ENCODE results near the gene TSPO. TPM values are rescaled to one million over a fixed set of nuclear protein-coding genes. Genes with fewer than 3 reads are reported as not detected.
A peak's percentile ranks its signal among the peaks of the same experiment; 100 is the strongest.

The TSPO gene
- total RNA-seq, 1 experiment from 2014 or later, result 243 TPM

- POLR2A ChIA-PET (ENCODE audit: unreplicated experiment), result no interaction called here
- peak in 1 of 2 experiments; percentile 13 for DNase-seq
- H3K4me2 ChIP-seq, result no peak overlapping the region
Observed at GRCh38 chr22:43168471-43169309, 17.3 kb downstream of the TSPO start.

GRCh38 chr22:43169310-43170130 is 18.2 kb downstream of the TSPO start:
- no peaks in the 10 kb centered on the region for H3K9me2 ChIP-seq (ENCODE audit: insufficient read depth)
- H3K79me2 ChIP-seq (ENCODE audit: low read depth), result no peaks in the 10 kb centered on the region
- no peak overlapping the region for H3K4me2 ChIP-seq
- H2AFZ ChIP-seq, result no peak overlapping the region
- no peak overlapping the region for H3K4me3 ChIP-seq
- CTCF ChIA-PET, result no interaction called here
- DNase-seq, result peak in 1 of 2 experiments; percentile 18
- H4K20me1 ChIP-seq (ENCODE audit: insufficient read depth), result 0 out of 2 replicates have a peak, but pooled peaks cover 13% of the 10 kb centered on the region
- no peaks in the 10 kb centered on the region for H3K9me3 ChIP-seq (ENCODE audit: insufficient read depth, low read depth)
- intact Hi-C loops (cut with micrococcal nuclease; ENCODE audit: unreplicated experiment), result no loop called here
- H3K4me1 ChIP-seq (replicated peaks; ENCODE audit: insufficient read depth), result peaks cover 11% of the 10 kb centered on the region
- TF ChIP-seq EZH2 (IDR thresholded peaks at IDR 0.05; ENCODE audit: low read depth) (no peak), CTCF (conservative IDR thresholded peaks at IDR 0.05) (no peak)
- BruUV-seq (replicated peaks), result no TSS peak
- no peaks in the 10 kb centered on the region for H3K27me3 ChIP-seq (ENCODE audit: insufficient read depth, low read depth)
- POLR2A ChIA-PET (ENCODE audit: unreplicated experiment), result no interaction called here
- H3K27ac ChIP-seq, result no peak overlapping the region
- peaks cover 21% of the 10 kb centered on the region; the same call in 1 of the 2 replicates for H3F3A ChIP-seq (ENCODE audit: insufficient read depth, low read depth)
- peaks cover 30% of the 10 kb centered on the region for H3K36me3 ChIP-seq (ENCODE audit: low read depth)

More at GRCh38 chr22:43168471-43169309, 17.3 kb downstream of the TSPO start:
- no peaks in the 10 kb centered on the region for H3K9me3 ChIP-seq (ENCODE audit: insufficient read depth, low read depth)
- H3F3A ChIP-seq (ENCODE audit: insufficient read depth, low read depth), result peaks cover 30% of the 10 kb centered on the region; the same call in 1 of the 2 replicates
- peaks cover 13% of the 10 kb centered on the region for H4K20me1 ChIP-seq (ENCODE audit: insufficient read depth)
- intact Hi-C loops (cut with micrococcal nuclease; ENCODE audit: unreplicated experiment), result no loop called here
- no peaks in the 10 kb centered on the region for H3K27me3 ChIP-seq (ENCODE audit: insufficient read depth, low read depth)
- H3K79me2 ChIP-seq (ENCODE audit: low read depth), result no peaks in the 10 kb centered on the region
- H3K27ac ChIP-seq, result no peak overlapping the region
- peaks cover 11% of the 10 kb centered on the region for H3K4me1 ChIP-seq (replicated peaks; ENCODE audit: insufficient read depth)
- CTCF ChIA-PET, result no interaction called here
- H3K9me2 ChIP-seq (ENCODE audit: insufficient read depth), result no peaks in the 10 kb centered on the region
- no TSS peak for BruUV-seq (replicated peaks)
- TF ChIP-seq CTCF (conservative IDR thresholded peaks at IDR 0.05), result no peak
- TF ChIP-seq EZH2 (IDR thresholded peaks at IDR 0.05; ENCODE audit: low read depth), result no peak
- no peak overlapping the region for H3K4me3 ChIP-seq
- H3K36me3 ChIP-seq (ENCODE audit: low read depth), result peaks cover 30% of the 10 kb centered on the region
- H2AFZ ChIP-seq, result no peak overlapping the region

- no peak overlapping the region for H3K4me3 ChIP-seq
- H4K20me1 ChIP-seq (ENCODE audit: insufficient read depth), result 0 out of 2 replicates have a peak, but pooled peaks cover 13% of the 10 kb centered on the region
- no peaks in the 10 kb centered on the region for H3K9me3 ChIP-seq (ENCODE audit: insufficient read depth, low read depth)
- CTCF ChIA-PET, result no interaction called here
- intact Hi-C loops (cut with micrococcal nuclease; ENCODE audit: unreplicated experiment), result no loop called here
- no peaks in the 10 kb centered on the region for H3K9me2 ChIP-seq (ENCODE audit: insufficient read depth)
- no TSS peak for BruUV-seq (replicated peaks)
- H2AFZ ChIP-seq, result no peak overlapping the region
- H3F3A ChIP-seq (ENCODE audit: insufficient read depth, low read depth), result peaks cover 15% of the 10 kb centered on the region; the same call in 1 of the 2 replicates
- no peak for DNase-seq
- no peak overlapping the region for H3K27ac ChIP-seq
- peaks cover 35% of the 10 kb centered on the region for H3K36me3 ChIP-seq (ENCODE audit: low read depth)
- H3K4me2 ChIP-seq, result no peak overlapping the region
- POLR2A ChIA-PET (ENCODE audit: unreplicated experiment), result no interaction called here
- H3K79me2 ChIP-seq (ENCODE audit: low read depth), result no peaks in the 10 kb centered on the region
- TF ChIP-seq CTCF (conservative IDR thresholded peaks at IDR 0.05), result no peak
- no peaks in the 10 kb centered on the region for H3K27me3 ChIP-seq (ENCODE audit: insufficient read depth, low read depth)
- H3K4me1 ChIP-seq (replicated peaks; ENCODE audit: insufficient read depth), result peaks cover 11% of the 10 kb centered on the region
Observed at GRCh38 chr22:43170131-43170480, 18.7 kb downstream of the TSPO start.

Data from PC-9 (cell line).